HL-60 (cell line): ENCODE measurements around the gene MYH9.
"Not testable (repeated sequence)": the region's sequence is repeated elsewhere in the genome, so short reads cannot be mapped to it uniquely, and the experiment has no call there.

Experiments used
- GABPA ChIP-seq: IDR thresholded peaks from 2 replicates; pipeline ENCODE4 v1.6.1; 2012; ENCODE audit warnings: low read depth
- POLR2AphosphoS5 ChIP-seq: IDR thresholded peaks from 2 replicates; pipeline ENCODE4 v1.6.1; 2012; ENCODE audit warnings: low read depth
- REST ChIP-seq: IDR thresholded peaks from 2 replicates; pipeline ENCODE4 v1.6.1; 2012; ENCODE audit warnings: low read depth; ENCODE audit not compliant: insufficient replicate concordance
- TF ChIP-seq, protein P1 (sequence below): IDR thresholded peaks from one replicate; pipeline ENCODE4 v1.5.1; 2011; ENCODE audit warnings: low read length, control low read depth, inconsistent platforms; ENCODE audit not compliant: insufficient read depth

DNA sequence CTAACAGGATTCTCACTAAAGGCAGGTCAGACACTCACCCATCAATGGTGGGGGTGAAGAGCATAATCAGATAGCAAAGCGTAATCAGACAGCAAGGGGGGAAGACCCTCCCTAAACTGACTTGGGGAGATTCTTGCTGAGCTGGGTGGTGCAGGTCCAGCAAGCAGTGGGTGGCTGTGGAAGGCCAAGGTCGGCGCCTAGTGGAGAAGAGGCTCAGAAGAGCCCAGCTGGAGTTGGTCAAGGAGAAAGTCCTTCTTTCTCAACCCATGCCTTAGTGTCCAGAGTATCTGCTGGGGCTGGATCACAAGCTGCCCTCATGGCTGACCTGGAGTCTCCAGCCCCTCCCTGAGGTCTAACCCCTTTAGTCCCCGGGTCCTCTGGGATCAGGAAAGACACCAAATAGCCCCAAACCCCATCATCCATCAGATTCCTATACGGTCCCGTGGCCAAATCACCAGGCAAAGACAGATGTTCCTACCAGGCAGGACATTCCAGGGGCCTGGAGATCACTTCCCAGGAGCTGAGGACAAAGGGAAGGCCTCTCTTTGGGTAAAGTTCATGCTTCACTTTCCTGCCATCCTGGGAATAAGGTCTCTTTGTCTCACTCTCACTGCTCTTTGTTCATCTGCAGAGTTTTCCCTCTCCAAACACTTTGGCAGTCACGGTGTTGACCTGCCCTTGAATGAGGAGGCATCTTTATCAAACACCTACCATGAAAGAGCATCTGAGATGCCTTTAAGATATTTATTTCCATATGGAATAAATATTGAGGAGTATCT is 123.7 kb downstream of the MYH9 start:
- not testable (repeated sequence) for TF ChIP-seq POLR2AphosphoS5, GABPA, REST
- TF ChIP-seq, protein P1, sequence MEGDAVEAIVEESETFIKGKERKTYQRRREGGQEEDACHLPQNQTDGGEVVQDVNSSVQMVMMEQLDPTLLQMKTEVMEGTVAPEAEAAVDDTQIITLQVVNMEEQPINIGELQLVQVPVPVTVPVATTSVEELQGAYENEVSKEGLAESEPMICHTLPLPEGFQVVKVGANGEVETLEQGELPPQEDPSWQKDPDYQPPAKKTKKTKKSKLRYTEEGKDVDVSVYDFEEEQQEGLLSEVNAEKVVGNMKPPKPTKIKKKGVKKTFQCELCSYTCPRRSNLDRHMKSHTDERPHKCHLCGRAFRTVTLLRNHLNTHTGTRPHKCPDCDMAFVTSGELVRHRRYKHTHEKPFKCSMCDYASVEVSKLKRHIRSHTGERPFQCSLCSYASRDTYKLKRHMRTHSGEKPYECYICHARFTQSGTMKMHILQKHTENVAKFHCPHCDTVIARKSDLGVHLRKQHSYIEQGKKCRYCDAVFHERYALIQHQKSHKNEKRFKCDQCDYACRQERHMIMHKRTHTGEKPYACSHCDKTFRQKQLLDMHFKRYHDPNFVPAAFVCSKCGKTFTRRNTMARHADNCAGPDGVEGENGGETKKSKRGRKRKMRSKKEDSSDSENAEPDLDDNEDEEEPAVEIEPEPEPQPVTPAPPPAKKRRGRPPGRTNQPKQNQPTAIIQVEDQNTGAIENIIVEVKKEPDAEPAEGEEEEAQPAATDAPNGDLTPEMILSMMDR, result not testable (repeated sequence)
